Panc1 (cell line): Measurements from ENCODE around the gene AK4.

ENCODE experiments used
- CTCF ChIP-seq: fragments of 450-650 bp; IDR thresholded peaks from 2 replicates; pipeline ENCODE4 v1.5.1; 2017; ENCODE audit warnings: mild to moderate bottlenecking
- POLR2AphosphoS5 ChIP-seq: IDR thresholded peaks from 2 replicates; pipeline ENCODE4 v1.6.1; 2012; ENCODE audit warnings: mild to moderate bottlenecking, low read depth, low read length, moderate library complexity
- REST ChIP-seq, 2 experiments: IDR thresholded peaks; 2 replicates each; pipeline ENCODE4 v1.6.1; 2011 to 2012; ENCODE audit warnings: low read depth in 2 of 2, control low read depth in 1 of 2, low read length in 1 of 2, mild to moderate bottlenecking in 1 of 2, moderate library complexity in 1 of 2; ENCODE audit not compliant: insufficient read depth in 1 of 2
- SIN3A ChIP-seq: IDR thresholded peaks from 2 replicates; pipeline ENCODE4 v1.6.1; 2012; ENCODE audit warnings: low read depth, mild to moderate bottlenecking, low read length, moderate library complexity, borderline replicate concordance; ENCODE audit not compliant: insufficient read depth

- TF ChIP-seq CTCF (no peak), REST (IDR thresholded peaks at IDR 0.05; ENCODE audit: insufficient read depth in 1 of 2, low read depth in 2 of 2, low read length in 1 of 2) (no peak), POLR2AphosphoS5 (no peak), SIN3A (no peak)
Observed at GRCh38 chr1:65109487-65109886, 38.5 kb upstream of the AK4 start.
